NCI-H526 (cell line): ENCODE data around the gene MAGI1.
"Not testable (repeated sequence)": the region's sequence is repeated elsewhere in the genome, so short reads cannot be mapped to it uniquely, and the experiment has no call there.

Source experiments
- DNase-seq, 2 experiments: peaks; one replicate each; lab custom pipeline; 2025; lab: John Stamatoyannopoulos, UW

MAGI1 gene

DNA sequence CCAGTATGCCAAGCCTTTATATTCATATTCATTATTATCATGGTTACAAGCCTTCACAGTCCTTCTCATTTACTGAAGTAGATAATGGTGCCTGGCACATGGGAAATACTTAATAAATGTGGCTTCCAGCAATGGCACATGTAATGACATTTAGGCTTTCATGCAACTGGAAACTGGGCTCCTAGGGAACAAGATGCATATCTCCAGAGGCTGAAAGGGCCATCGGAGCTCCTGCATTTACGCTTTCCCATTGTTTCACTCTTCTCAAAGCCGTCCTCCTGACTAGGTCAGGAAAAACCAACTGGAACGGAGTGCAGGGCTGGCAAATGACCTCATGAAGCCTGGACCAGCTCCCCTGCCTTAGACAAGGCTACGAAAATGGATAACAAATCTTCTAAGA is 474.9 kb downstream of the MAGI1 start:
- no peak for DNase-seq

GRCh38 chr3:65562447-65562846 is 476.3 kb downstream of the MAGI1 start:
- DNase-seq: no peak

DNA sequence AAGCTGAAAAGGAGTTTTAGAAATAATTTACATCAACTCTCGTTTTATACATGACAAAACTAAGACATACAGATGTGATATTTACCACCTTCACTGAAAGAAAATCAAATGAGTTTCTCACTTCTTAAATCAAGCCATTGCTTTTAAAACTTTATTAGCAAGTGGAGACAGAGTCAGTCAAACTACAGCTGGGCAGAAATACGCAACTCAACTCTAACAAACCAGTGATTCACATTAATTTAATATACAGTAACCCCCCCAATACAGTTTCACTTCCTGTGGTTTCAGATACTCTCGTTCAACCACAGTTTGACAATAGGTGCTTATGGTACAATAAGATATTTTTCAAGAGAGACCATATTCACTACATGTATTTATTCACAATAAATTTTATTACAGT is 477.1 kb downstream of the MAGI1 start:
- DNase-seq: no peak

- no peak for DNase-seq
Measured at GRCh38 chr3:65560901-65561300, 477.8 kb downstream of the MAGI1 start.

GRCh38 chr3:65560133-65560532 is 478.6 kb downstream of the MAGI1 start:
- no peak for DNase-seq

GRCh38 chr3:65559643-65560042 is 479.1 kb downstream of the MAGI1 start:
- no peak for DNase-seq

GRCh38 chr3:65558826-65559225 is 479.9 kb downstream of the MAGI1 start:
- DNase-seq: no peak

- DNase-seq: no peak
Measured at GRCh38 chr3:65557899-65558564, 480.7 kb downstream of the MAGI1 start.

DNA sequence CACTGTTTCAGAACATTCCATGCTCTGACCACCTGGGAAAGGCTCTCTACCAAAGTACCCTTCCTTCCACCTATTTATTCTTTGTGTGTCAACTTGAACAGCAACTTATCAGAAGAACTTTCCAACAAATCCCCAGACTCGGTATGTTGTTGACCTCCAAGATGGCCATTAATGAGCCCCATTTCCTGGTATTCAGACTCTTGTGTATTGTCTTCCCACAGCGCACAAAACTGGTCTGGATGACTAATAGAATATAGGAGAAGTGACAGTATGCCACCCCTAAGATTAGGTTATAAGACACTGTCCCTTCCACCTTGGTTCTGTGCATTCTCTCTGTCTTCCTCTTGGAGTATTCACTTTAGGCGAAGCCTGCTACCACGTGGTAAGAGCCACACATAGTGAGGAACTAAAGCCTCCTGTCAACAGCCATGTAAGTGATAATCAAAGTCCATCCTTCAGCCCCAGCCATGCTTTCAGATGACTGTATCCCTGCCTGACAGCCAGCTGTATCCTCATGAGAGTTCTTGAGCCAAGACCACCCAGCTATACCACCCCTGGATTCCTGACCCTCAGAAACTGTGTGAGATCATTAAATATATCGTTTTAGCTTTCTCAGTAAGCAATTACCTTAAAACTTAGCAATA is 481.7 kb downstream of the MAGI1 start:
- no peak for DNase-seq

DNA sequence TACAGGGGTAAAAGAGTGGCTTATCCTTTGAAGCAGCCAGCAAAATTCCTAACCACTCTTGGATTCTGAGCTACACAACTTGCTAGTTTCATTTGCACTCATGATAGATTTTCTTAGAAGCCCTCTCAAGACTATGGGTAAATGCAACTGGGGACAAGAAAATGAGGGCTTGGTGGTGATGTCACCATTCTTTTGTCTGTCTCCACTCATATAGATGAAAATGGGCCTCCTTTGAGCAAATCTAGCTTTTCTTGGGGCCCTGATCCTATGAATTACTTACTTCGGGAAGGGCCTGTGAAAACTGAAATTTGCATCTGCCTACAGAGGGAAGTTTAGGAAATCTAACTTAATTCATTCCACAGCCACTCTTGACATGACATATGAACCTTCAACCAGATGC is 486.3 kb downstream of the MAGI1 start:
- no peak for DNase-seq

GRCh38 chr3:65551945-65552344 is 486.8 kb downstream of the MAGI1 start:
- no peak for DNase-seq

- DNase-seq: no peak
Measured at GRCh38 chr3:65550137-65550536, 488.6 kb downstream of the MAGI1 start.

GRCh38 chr3:65549626-65549959 is 489.1 kb downstream of the MAGI1 start:
- DNase-seq: no peak

DNA sequence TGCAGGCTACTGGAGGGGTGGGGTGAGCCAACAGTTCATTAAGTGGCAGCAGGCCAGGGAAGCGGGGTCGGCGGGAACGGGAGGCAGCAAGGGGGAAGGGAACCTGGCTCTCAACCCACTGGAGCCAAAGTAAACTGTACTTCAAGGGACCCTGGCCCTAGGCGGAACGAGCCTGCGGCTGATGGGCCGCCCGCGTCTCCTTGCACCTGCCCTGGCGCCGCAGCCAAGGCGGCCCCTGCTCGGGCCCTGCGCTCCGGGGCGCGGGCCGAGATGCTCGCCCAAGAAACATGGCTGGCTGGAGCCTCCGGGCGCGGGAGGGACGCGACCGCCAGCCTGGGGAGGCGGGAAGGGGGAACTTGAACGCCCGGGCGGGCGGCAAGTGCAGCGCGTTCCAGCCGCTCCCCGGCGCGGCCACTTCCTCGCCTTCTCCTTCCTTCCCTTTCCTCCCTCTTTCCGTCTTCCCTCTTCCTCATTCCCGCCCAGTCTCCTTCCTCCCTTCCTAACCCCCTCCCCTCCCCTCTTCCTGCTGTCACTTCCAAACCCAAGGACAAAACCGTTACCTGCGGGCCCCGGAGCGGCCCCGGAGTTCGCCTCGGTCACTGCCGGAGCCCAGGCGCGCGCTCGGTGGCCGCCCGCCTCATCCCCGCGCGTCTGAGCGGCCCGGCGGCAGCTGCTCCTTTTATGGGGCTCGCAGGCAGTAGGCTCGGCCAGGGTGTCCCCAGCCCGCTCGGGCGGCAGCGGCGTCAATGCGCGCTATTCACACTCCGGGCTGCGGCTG is 489.7 kb downstream of the MAGI1 start:
- peak in 1 of 2 experiments; percentile 57 for DNase-seq

DNA sequence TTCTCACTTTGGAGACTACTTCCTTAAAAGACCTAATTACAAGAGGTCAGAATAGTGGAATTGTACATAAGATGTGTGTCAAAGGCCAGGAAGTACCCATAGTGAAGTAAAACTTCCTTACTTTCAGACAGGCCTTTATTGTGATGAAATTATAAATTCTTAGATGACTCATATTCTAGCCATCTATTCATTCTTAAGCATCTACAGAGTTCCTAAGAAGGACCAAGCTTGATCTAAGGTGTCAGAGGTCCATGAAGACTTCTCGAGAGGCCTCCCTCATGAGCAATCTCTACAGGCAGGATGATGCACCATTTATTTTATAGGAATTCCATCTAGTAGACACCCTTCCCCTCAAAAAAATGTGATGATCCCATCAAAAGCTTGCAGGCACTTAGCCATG is 493.3 kb downstream of the MAGI1 start:
- no peak for DNase-seq

- DNase-seq: not testable (repeated sequence)
Measured at GRCh38 chr3:65543391-65543790, 495.3 kb downstream of the MAGI1 start.

GRCh38 chr3:65540666-65541065 is 498.1 kb downstream of the MAGI1 start:
- no peak for DNase-seq

GRCh38 chr3:65539616-65540015 is 499.1 kb downstream of the MAGI1 start:
- DNase-seq: no peak

DNA sequence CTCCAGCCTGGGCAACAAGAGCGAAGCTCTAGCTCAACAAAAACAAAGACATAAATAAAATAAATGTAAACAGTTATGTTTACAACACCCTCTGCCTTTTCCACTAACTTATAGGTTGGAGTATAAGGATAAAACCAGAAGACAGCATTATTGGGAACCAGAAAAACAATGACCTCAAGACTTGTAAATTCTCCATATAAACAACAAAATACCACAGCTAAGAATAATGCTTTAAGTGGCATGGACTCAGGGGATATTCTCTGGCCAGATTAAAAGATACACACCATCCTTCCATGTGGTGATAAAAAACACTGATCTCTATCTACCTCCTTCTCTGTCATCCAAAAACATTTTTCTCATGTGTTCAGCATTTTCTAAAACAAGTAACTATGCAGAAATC is 500.6 kb downstream of the MAGI1 start:
- DNase-seq: no peak

GRCh38 chr3:65537109-65537508 is 501.6 kb downstream of the MAGI1 start:
- no peak for DNase-seq

- DNase-seq: no peak
Measured at GRCh38 chr3:65535260-65535659, 503.5 kb downstream of the MAGI1 start.

GRCh38 chr3:65534805-65535204 is 503.9 kb downstream of the MAGI1 start:
- no peak for DNase-seq

DNA sequence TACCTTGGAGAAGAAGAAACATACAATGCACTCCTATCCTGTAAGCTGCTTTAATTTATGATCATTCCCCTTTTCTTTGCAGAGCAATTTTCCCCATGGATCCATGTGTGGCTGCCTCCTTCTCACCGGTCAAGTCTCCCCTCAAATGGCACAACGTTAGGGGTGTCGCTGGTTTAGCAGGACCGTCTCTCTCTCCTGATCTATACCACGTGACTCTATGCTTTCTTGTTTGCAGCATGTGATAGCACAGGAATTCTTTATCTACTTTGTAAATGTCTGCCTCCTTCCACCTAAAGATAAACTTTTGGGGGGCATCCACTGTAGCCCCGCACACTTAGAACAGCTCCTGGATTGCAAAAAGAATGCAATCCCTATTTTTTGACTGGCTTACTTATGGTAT is 506.0 kb downstream of the MAGI1 start:
- DNase-seq: no peak
